Ovary (tissue), 3 donors: Measurements from ENCODE around the gene SLC38A9.

Source experiments
- EP300 ChIP-seq: sonication (generic); formaldehyde crosslinking; IDR thresholded peaks from one replicate; pipeline ENCODE4 v1.6.1; 2017; ENCODE audit warnings: antibody characterized with exemption
- POLR2A ChIP-seq: fragments of 450-650 bp; IDR thresholded peaks from one replicate; pipeline ENCODE4 v1.6.1; 2017; ENCODE audit warnings: antibody characterized with exemption, mild to moderate bottlenecking, moderate library complexity
- TF ChIP-seq, protein P1 (sequence below), 3 donors: fragments of 450-650 bp in 2 of 3; fragments of 200-600 bp in 1 of 3; IDR thresholded peaks; one replicate each; pipeline versions ENCODE4 v1.5.1 to v1.8.0; 2016 to 2022; ENCODE audit warnings: antibody characterized with exemption in 3 of 3, mild to moderate bottlenecking in 1 of 3
- donor health status: DM: no; HTN: no; CAD: no.

DNA sequence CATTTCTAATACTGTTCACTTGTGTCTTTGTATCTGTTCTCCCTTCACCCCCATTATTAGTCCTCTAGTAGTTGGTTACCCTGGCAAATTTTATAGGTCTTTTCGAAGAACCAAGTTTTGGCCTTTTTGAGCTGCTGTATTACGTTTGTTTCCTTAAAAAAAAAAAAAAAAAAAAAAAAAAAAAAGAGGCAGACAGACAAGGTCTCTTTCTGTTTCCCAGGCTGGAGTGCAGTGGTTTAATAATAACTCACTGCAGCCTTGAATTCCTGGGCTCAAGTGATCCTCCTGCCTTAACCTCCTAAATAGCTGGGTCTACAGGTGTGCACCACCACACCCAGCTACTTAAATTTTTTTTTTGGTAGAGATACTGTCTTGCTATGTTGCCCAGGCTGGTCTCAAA is 46.6 kb upstream of the SLC38A9 start:
- TF ChIP-seq POLR2A: no peak
- TF ChIP-seq, protein P1, sequence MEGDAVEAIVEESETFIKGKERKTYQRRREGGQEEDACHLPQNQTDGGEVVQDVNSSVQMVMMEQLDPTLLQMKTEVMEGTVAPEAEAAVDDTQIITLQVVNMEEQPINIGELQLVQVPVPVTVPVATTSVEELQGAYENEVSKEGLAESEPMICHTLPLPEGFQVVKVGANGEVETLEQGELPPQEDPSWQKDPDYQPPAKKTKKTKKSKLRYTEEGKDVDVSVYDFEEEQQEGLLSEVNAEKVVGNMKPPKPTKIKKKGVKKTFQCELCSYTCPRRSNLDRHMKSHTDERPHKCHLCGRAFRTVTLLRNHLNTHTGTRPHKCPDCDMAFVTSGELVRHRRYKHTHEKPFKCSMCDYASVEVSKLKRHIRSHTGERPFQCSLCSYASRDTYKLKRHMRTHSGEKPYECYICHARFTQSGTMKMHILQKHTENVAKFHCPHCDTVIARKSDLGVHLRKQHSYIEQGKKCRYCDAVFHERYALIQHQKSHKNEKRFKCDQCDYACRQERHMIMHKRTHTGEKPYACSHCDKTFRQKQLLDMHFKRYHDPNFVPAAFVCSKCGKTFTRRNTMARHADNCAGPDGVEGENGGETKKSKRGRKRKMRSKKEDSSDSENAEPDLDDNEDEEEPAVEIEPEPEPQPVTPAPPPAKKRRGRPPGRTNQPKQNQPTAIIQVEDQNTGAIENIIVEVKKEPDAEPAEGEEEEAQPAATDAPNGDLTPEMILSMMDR (IDR thresholded peaks at IDR 0.05): no peak
- TF ChIP-seq EP300: no peak
